Testis (tissue), 2 donors: ENCODE measurements around the gene FKBP3.
"Not testable (repeated sequence)": the region's sequence is repeated elsewhere in the genome, so short reads cannot be mapped to it uniquely, and the experiment has no call there.

Experiments used
- POLR2A ChIP-seq: fragments of 450-650 bp; IDR thresholded peaks from one replicate; pipeline ENCODE4 v1.6.1; 2017; ENCODE audit warnings: antibody characterized with exemption, mild to moderate bottlenecking, moderate library complexity
- TF ChIP-seq, protein P1 (sequence below), 3 experiments: fragments of 450-650 bp in 2 of 3; fragments of 200-600 bp in 1 of 3; sonication (generic) in 1 of 3; IDR thresholded peaks; one replicate each; pipeline ENCODE4 v1.5.1; 2016 to 2019; ENCODE audit warnings: antibody characterized with exemption in 3 of 3, mild to moderate bottlenecking in 2 of 3, moderate library complexity in 1 of 3

DNA sequence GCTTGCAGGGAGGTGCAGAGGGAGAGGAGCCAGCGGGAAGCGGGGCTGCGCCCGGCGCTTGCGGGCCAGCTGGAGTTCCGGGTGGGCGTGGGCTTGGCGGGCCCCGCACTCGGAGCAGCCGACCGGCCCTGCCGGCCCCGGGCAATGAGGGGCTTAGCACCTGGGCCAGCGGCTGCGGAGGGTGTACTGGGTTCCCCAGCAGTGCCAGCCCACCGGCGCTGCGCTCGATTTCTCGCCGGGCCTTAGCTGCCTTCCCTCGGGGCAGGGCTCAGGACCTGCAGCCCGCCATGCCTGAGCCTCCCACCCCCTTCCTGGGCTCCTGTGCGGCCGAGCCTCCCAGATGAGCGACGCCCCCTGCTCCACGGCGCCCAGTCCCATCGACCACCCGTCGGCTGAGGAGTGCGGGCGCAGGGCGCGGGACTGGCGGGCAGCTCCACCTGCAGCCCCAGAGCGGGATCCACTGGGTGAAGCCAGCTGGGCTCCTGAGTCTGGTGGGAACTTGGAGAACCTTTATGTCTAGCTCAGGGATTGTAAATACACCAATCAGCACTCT is 53.8 kb downstream of the FKBP3 start:
- TF ChIP-seq, protein P1, sequence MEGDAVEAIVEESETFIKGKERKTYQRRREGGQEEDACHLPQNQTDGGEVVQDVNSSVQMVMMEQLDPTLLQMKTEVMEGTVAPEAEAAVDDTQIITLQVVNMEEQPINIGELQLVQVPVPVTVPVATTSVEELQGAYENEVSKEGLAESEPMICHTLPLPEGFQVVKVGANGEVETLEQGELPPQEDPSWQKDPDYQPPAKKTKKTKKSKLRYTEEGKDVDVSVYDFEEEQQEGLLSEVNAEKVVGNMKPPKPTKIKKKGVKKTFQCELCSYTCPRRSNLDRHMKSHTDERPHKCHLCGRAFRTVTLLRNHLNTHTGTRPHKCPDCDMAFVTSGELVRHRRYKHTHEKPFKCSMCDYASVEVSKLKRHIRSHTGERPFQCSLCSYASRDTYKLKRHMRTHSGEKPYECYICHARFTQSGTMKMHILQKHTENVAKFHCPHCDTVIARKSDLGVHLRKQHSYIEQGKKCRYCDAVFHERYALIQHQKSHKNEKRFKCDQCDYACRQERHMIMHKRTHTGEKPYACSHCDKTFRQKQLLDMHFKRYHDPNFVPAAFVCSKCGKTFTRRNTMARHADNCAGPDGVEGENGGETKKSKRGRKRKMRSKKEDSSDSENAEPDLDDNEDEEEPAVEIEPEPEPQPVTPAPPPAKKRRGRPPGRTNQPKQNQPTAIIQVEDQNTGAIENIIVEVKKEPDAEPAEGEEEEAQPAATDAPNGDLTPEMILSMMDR (IDR thresholded peaks at IDR 0.05) = not testable (repeated sequence)
- not testable (repeated sequence) for TF ChIP-seq POLR2A
